ENCODE results near the gene MYO5B. TPM values are rescaled to one million over a fixed set of nuclear protein-coding genes. Genes with fewer than 3 reads are reported as not detected.

The MYO5B gene
- total RNA-seq, 1 donor from 2014 or later = 6.7 TPM

DNA sequence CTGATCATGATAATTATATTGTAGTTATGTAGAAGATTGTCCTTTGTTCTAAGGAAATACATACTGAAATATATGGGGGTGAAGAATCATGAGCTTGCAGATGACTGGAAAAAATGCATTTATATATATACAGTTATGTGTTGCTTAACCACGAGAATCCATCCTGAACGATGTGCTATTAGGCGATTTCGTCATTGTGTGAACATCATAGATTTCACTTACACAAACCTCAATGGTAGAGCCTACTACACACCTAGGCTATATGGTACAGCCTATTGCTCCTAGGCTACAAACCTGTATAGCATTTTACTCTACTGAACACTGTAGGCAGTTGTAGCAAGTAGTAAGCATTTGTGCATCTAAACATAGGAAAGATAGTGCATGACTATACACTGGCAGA lies 379.0 kb downstream of the MYO5B start:
- Histone ChIP-seq H2AFZ (replicated peaks) (no peak overlapping the region), H3K9ac (no peak overlapping the region), H3K4me2 (no peak overlapping the region), H3K4me1 (peaks cover 13% of the 10 kb centered on the region), H3K36me3 (no peaks in the 10 kb centered on the region), H4K20me1 (ENCODE audit: low read depth) (no peaks in the 10 kb centered on the region), H3K27ac (no peak overlapping the region), H3K4me3 (no peak overlapping the region), H3K27me3 (no peaks in the 10 kb centered on the region), H3F3A (ENCODE audit: low read depth) (peaks cover 18% of the 10 kb centered on the region), H3K79me2 (ENCODE audit: low read depth) (peaks cover 18% of the 10 kb centered on the region), H3K9me3 (ENCODE audit: low read depth) (no peaks in the 10 kb centered on the region)
- TF ChIP-seq, protein P1, sequence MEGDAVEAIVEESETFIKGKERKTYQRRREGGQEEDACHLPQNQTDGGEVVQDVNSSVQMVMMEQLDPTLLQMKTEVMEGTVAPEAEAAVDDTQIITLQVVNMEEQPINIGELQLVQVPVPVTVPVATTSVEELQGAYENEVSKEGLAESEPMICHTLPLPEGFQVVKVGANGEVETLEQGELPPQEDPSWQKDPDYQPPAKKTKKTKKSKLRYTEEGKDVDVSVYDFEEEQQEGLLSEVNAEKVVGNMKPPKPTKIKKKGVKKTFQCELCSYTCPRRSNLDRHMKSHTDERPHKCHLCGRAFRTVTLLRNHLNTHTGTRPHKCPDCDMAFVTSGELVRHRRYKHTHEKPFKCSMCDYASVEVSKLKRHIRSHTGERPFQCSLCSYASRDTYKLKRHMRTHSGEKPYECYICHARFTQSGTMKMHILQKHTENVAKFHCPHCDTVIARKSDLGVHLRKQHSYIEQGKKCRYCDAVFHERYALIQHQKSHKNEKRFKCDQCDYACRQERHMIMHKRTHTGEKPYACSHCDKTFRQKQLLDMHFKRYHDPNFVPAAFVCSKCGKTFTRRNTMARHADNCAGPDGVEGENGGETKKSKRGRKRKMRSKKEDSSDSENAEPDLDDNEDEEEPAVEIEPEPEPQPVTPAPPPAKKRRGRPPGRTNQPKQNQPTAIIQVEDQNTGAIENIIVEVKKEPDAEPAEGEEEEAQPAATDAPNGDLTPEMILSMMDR (IDR thresholded peaks at IDR 0.05) = no peak
- TF ChIP-seq EZH2phosphoT487 (IDR thresholded peaks at IDR 0.05) (no peak), EZH2 (IDR thresholded peaks at IDR 0.05) (no peak)
- peaks cover 5% of the 10 kb centered on the region for H3K27me3 Mint-ChIP-seq (ENCODE audit: insufficient read depth, low read depth)
- H3K4me1 Mint-ChIP-seq = peaks cover 24% of the 10 kb centered on the region
- H3K9me3 Mint-ChIP-seq = no peaks in the 10 kb centered on the region
- no peak overlapping the region for H3K27ac Mint-ChIP-seq
- peaks cover 24% of the 10 kb centered on the region for H3K36me3 Mint-ChIP-seq
- no peak for DNase-seq (ENCODE audit: low spot score)
- no peak overlapping the region for H3K4me3 Mint-ChIP-seq

DNA sequence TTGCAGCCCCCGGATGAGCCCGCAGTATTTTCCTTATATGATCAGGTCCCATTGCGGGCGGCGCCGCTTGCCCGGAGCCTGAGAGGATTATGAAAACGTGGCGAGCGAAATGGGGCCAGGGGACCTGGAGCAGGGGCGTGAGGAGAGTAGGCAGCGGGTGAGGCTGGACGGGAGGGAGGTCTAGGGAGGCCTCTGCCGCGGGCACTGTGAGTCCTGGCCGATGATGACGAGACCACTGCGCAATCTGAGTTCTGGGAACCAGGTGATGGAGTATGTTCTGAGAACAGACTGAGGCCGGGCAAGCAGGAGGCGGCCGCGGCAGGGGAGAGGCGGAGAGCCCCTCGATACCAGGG lies 380.8 kb downstream of the MYO5B start:
- peaks cover 7% of the 10 kb centered on the region for H3K36me3 ChIP-seq
- Mint-ChIP-seq H3K27ac (peak overlapping the region; percentile 98), H3K4me3 (peak overlapping the region; percentile 96), H3K4me1 (peaks cover 25% of the 10 kb centered on the region), H3K9me3 (peaks cover 15% of the 10 kb centered on the region), H3K27me3 (ENCODE audit: insufficient read depth, low read depth) (peaks cover 2% of the 10 kb centered on the region), H3K36me3 (peaks cover 28% of the 10 kb centered on the region)
- TF ChIP-seq EZH2 (IDR thresholded peaks at IDR 0.05) = no peak
- TF ChIP-seq, protein P1 (IDR thresholded peaks at IDR 0.05) = no peak
- no peak for TF ChIP-seq EZH2phosphoT487 (IDR thresholded peaks at IDR 0.05)
- peak overlapping the region; percentile 89 for H3K4me2 ChIP-seq
- H3F3A ChIP-seq (ENCODE audit: low read depth) = peaks cover 19% of the 10 kb centered on the region
- H3K9ac ChIP-seq = no peak overlapping the region
- peaks cover 13% of the 10 kb centered on the region for H3K4me1 ChIP-seq
- H3K4me3 ChIP-seq = peak overlapping the region; percentile 72
- H3K27ac ChIP-seq = no peak overlapping the region
- H3K27me3 ChIP-seq = no peaks in the 10 kb centered on the region
- peak overlapping the region; percentile 71 for H2AFZ ChIP-seq (replicated peaks)
- H3K9me3 ChIP-seq (ENCODE audit: low read depth) = peaks cover 5% of the 10 kb centered on the region
- peak; percentile 85 for DNase-seq (ENCODE audit: low spot score)
- H4K20me1 ChIP-seq (ENCODE audit: low read depth) = no peaks in the 10 kb centered on the region
- H3K79me2 ChIP-seq (ENCODE audit: low read depth) = peaks cover 32% of the 10 kb centered on the region

DNA sequence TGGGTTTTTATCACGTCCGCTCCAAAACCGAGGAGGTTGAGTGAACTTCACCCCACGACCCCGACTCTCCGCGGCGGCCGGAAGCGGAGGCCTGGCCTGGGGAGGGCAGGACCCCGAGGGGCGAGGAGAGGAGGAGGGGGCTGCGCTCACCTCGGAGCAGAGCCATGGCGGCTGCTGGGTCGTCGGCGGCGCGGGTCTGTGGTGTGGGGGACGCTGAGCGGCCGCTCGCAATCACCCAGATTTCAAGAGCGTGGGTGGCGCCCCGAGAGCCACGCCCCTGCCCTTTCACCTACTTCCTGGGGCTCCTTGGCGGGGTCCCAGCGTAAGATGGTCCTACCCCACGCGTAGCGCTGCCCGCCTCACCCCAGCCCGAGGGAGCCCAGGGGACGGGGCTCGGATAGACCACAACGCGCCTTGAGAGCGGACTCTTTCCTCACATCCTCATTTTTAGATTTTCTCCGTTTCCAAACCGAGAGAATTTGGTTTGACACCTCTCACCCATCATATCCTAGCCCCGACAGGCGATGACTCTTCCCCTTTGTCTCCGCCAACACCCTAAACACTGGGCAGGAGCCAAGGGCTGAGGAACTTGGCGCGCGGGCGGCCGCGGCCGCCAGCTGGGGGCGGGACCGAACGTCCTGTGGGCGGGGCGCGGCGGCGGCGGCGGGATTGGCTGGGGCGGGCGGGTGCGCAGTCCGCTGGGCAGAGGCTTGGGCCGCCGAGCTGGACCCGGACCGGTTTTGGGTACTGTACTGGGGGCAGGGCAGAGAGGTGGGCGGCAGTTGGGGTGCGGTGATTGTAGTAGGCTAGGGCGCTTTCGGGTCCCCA lies 381.4 kb downstream of the MYO5B start, which contains the start of gene ACAA2:
TSS of gene ACAA2 (minus strand) at position 215 of the 828 bp plus-strand sequence. CDS start at position 166, 49 bp downstream.
- no peaks in the 10 kb centered on the region for H4K20me1 ChIP-seq (ENCODE audit: low read depth)
- peaks cover 19% of the 10 kb centered on the region for H3F3A ChIP-seq (ENCODE audit: low read depth)
- Mint-ChIP-seq H3K27ac (peak within 1 kb of the TSS; percentile 98), H3K4me3 (peak within 1 kb of the TSS; percentile 96), H3K36me3 (peaks cover 31% of the 10 kb centered on the region), H3K4me1 (peaks cover 25% of the 10 kb centered on the region), H3K9me3 (peaks cover 21% of the 10 kb centered on the region), H3K27me3 (ENCODE audit: insufficient read depth, low read depth) (peaks cover 2% of the 10 kb centered on the region)
- peaks cover 7% of the 10 kb centered on the region for H3K36me3 ChIP-seq
- peaks cover 38% of the 10 kb centered on the region for H3K79me2 ChIP-seq (ENCODE audit: low read depth)
- H2AFZ ChIP-seq (replicated peaks) = peak within 1 kb of the TSS; percentile 71
- DNase-seq (ENCODE audit: low spot score) = peak; percentile 80
- TF ChIP-seq EZH2phosphoT487 (IDR thresholded peaks at IDR 0.05) = no peak
- TF ChIP-seq EZH2 (IDR thresholded peaks at IDR 0.05) = no peak
- TF ChIP-seq, protein P1 (IDR thresholded peaks at IDR 0.05) = no peak
- no peaks in the 10 kb centered on the region for H3K27me3 ChIP-seq
- peak within 1 kb of the TSS; percentile 89 for H3K4me2 ChIP-seq
- H3K4me3 ChIP-seq = peak within 1 kb of the TSS; percentile 72
- peaks cover 13% of the 10 kb centered on the region for H3K4me1 ChIP-seq
- no peak within 1 kb of the TSS for H3K9ac ChIP-seq
- peaks cover 5% of the 10 kb centered on the region for H3K9me3 ChIP-seq (ENCODE audit: low read depth)
- no peak within 1 kb of the TSS for H3K27ac ChIP-seq
